Immature natural killer cell (primary cell): ENCODE measurements around the gene DOCK6. TPM values are rescaled to one million over a fixed set of nuclear protein-coding genes. Genes with fewer than 3 reads are reported as not detected.
A peak's percentile ranks its signal among the peaks of the same experiment; 100 is the strongest.

Experiments used
- DNase-seq, 3 donors: peaks; one replicate each; pipeline ENCODE4 v3.0.0; 2022; ENCODE audit warnings: mixed read lengths in 1 of 3
- H3K27ac Mint-ChIP-seq, 6 donors: one replicate each; pipeline ENCODE4 v1.8.0; 2020; ENCODE audit warnings: mixed read lengths in 6 of 6, mild to moderate bottlenecking in 5 of 6, inconsistent platforms in 4 of 6, moderate library complexity in 3 of 6
- H3K27me3 Mint-ChIP-seq, 3 donors: one replicate each; pipeline ENCODE4 v1.8.0; 2020 to 2021; ENCODE audit warnings: low read depth in 3 of 3, mild to moderate bottlenecking in 3 of 3, mixed read lengths in 3 of 3, moderate library complexity in 3 of 3, inconsistent platforms in 1 of 3
- H3K36me3 Mint-ChIP-seq, 3 donors: one replicate each; pipeline ENCODE4 v1.8.0; 2020; ENCODE audit warnings: mixed read lengths in 3 of 3, inconsistent platforms in 2 of 3, mild to moderate bottlenecking in 2 of 3
- H3K4me1 Mint-ChIP-seq, 2 donors: one replicate each; pipeline ENCODE4 v1.8.0; 2020; ENCODE audit warnings: inconsistent platforms in 2 of 2, mild to moderate bottlenecking in 2 of 2, mixed read lengths in 2 of 2, moderate library complexity in 1 of 2
- H3K4me3 Mint-ChIP-seq, 5 donors: one replicate each; pipeline ENCODE4 v1.8.0; 2020; ENCODE audit warnings: mild to moderate bottlenecking in 5 of 5, mixed read lengths in 5 of 5, inconsistent platforms in 3 of 5, moderate library complexity in 3 of 5
- H3K9me3 Mint-ChIP-seq, 6 donors: one replicate each; pipeline ENCODE4 v1.8.0; 2020; ENCODE audit warnings: mild to moderate bottlenecking in 6 of 6, mixed read lengths in 6 of 6, inconsistent platforms in 4 of 6, moderate library complexity in 3 of 6
- polyA plus RNA-seq, 3 donors: library from polyadenylated mRNA; unstranded; fragments of 300-500 nt; fragmentation: Illumina TruSeq; gene quantifications; one replicate each; pipeline ENCODE4 v1.2.3, GENCODE V29; 2021

DOCK6 gene
- polyA plus RNA-seq, 3 donors from 2014 or later, result not detected

- Mint-ChIP-seq H3K4me3 (no peak overlapping the region), H3K27me3 (peaks cover 3 to 4% (median 4%) of the 10 kb centered on the region in 3 donors), H3K9me3 (no peaks in the 10 kb centered on the region), H3K27ac (no peak overlapping the region), H3K4me1 (no peaks in the 10 kb centered on the region), H3K36me3 (no peaks in the 10 kb centered on the region)
- DNase-seq, result no peak
Measured at GRCh38 chr19:11214387-11214786, 47.9 kb downstream of the DOCK6 start.

GRCh38 chr19:11210656-11210928 is 51.7 kb downstream of the DOCK6 start:
- no peaks in the 10 kb centered on the region for H3K4me1 Mint-ChIP-seq
- H3K27me3 Mint-ChIP-seq, result peaks cover 3 to 9% (median 4%) of the 10 kb centered on the region in 3 donors
- DNase-seq, result no peak
- no peaks in the 10 kb centered on the region for H3K36me3 Mint-ChIP-seq
- H3K9me3 Mint-ChIP-seq, result no peaks in the 10 kb centered on the region
- peak overlapping the region in 3 of 6 donors; percentile 5 to 57 (median 42) for H3K27ac Mint-ChIP-seq
- no peak overlapping the region for H3K4me3 Mint-ChIP-seq

DNA sequence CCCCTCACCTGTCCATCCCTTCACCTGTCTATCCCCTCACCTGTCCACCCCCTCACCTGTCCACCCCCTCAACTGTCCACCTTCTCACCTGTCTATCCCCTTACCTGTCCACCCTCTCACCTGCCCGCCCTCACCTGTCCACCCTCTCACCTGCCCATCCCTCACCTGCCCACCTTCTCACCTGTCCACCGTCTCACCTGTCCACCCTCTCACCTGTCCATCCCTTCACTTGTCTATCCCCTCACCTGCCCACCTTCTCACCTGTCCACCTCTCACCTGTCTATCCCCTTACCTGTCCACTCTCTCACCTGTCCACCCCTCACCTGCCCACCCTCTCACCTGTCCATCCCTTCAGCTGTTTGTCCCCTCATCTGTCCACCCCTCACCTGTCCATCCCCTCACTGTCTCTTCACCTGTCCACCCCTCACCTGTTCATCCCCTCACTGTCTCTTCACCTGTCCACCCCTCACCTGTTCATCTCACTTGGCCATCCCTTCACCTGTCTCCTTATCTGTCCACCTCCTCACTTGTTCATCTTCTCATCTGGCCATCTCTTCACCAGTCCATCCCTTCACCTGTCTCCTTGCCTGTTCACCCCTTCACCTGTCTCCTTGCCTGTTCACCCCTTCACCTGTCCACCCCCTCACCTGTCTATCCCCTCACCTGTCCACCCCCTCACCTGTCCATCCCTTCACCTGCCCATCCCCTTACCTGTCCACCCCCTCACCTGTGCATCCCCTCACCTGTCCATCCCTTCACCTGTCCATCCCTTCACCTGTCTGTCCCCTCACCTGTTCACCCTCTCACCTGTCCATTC is 52.3 kb downstream of the DOCK6 start:
- Mint-ChIP-seq H3K27me3 (peaks cover 2 to 9% (median 4%) of the 10 kb centered on the region in 3 donors), H3K9me3 (no peaks in the 10 kb centered on the region), H3K4me3 (no peak overlapping the region), H3K36me3 (no peaks in the 10 kb centered on the region), H3K27ac (peak overlapping the region in 3 of 6 donors; percentile 42 to 67 (median 57)), H3K4me1 (no peaks in the 10 kb centered on the region)
- no peak for DNase-seq

- H3K4me1 Mint-ChIP-seq, result no peaks in the 10 kb centered on the region
- H3K27ac Mint-ChIP-seq, result no peak overlapping the region
- peaks cover 3 to 9% (median 4%) of the 10 kb centered on the region in 3 donors for H3K27me3 Mint-ChIP-seq
- no peak overlapping the region for H3K4me3 Mint-ChIP-seq
- no peak for DNase-seq
- no peaks in the 10 kb centered on the region for H3K9me3 Mint-ChIP-seq
- no peaks in the 10 kb centered on the region for H3K36me3 Mint-ChIP-seq
Measured at GRCh38 chr19:11208561-11209471, 53.5 kb downstream of the DOCK6 start.

- Mint-ChIP-seq H3K36me3 (no peaks in the 10 kb centered on the region), H3K27me3 (peaks cover 2 to 8% (median 5%) of the 10 kb centered on the region in 3 donors), H3K27ac (no peak overlapping the region), H3K4me3 (no peak overlapping the region), H3K4me1 (no peaks in the 10 kb centered on the region), H3K9me3 (no peaks in the 10 kb centered on the region)
- DNase-seq, result no peak
Measured at GRCh38 chr19:11205939-11206570, 56.3 kb downstream of the DOCK6 start.

DNA sequence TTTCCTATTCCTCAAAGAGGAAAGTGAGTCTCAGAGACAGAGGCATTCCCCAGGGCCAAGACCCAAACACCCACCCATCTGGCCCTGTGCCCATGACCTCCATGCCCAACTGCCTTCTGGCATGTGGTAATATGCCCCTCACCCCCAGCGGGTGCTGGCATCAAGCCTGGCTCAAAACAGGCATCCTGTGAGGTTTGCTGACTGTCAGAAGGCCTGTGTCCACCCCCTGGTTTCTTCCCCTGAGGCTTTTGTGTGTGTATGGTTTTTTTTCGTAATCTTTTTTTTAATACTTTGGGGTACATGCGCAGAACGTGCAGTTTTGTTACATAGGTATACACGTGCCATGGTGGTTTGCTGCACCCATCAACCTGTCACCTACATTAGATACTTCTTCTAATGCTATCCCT is 57.4 kb downstream of the DOCK6 start:
- Mint-ChIP-seq H3K4me1 (no peaks in the 10 kb centered on the region), H3K9me3 (no peaks in the 10 kb centered on the region), H3K36me3 (no peaks in the 10 kb centered on the region), H3K27ac (peak overlapping the region in 1 of 6 donors; percentile 62), H3K27me3 (peaks cover 0 to 8% (median 3%) of the 10 kb centered on the region in 3 donors), H3K4me3 (no peak overlapping the region)
- DNase-seq, result peak in 1 of 3 donors; percentile 16

- H3K27ac Mint-ChIP-seq, result no peak overlapping the region
- no peaks in the 10 kb centered on the region for H3K4me1 Mint-ChIP-seq
- no peaks in the 10 kb centered on the region for H3K36me3 Mint-ChIP-seq
Measured at GRCh38 chr19:11204076-11204602, 58.2 kb downstream of the DOCK6 start.

GRCh38 chr19:11203194-11204075 is 58.9 kb downstream of the DOCK6 start:
- H3K9me3 Mint-ChIP-seq, result no peaks in the 10 kb centered on the region
- peak overlapping the region in 1 of 6 donors; percentile 50 for H3K27ac Mint-ChIP-seq
- H3K4me1 Mint-ChIP-seq, result no peaks in the 10 kb centered on the region
- no peaks in the 10 kb centered on the region for H3K36me3 Mint-ChIP-seq
- peak; percentile 17 to 21 (median 19) for DNase-seq
- peaks cover 0 to 8% (median 3%) of the 10 kb centered on the region in 3 donors for H3K27me3 Mint-ChIP-seq
- no peak overlapping the region for H3K4me3 Mint-ChIP-seq

More at GRCh38 chr19:11204076-11204602, 58.2 kb downstream of the DOCK6 start:
- Mint-ChIP-seq H3K27me3 (peaks cover 0 to 8% (median 3%) of the 10 kb centered on the region in 3 donors), H3K9me3 (no peaks in the 10 kb centered on the region), H3K4me3 (no peak overlapping the region)
- no peak for DNase-seq

DNA sequence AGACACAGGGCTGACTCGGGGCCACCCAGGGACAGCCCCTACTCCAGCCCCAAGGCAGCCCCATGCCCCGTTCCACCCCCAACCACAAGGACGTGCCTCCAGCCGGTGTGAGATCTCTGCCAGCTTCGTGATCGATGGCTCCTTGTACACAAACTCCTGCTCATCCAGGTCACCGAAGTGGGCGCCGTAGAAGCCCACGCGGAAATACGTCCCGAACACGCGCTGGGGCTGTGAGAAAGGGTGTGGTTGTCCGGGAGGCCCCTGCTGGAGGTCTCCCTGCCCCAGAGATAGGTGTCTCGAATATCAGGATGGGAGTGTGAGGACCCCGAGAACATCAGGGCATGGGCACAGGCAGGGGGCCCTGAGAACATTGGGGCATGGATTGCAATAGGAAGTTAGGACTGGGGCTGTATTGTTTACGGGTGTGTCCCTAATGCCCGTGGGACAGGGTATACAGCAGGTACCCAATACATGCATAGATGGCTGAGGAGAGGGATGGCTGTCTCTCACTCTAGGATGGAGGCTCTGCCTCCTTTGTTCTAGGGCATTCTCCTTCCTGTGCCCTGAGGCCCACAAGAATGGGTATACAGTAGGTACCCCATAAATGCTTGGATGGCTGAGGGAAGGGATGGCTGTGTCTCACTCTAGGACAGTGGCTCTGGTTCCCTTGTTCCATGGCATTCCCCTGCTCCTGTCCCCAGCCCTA is 59.7 kb downstream of the DOCK6 start:
- DNase-seq, result no peak
- Mint-ChIP-seq H3K27me3 (peaks cover 0 to 7% (median 6%) of the 10 kb centered on the region in 3 donors), H3K4me3 (no peak overlapping the region), H3K27ac (no peak overlapping the region), H3K36me3 (no peaks in the 10 kb centered on the region), H3K9me3 (no peaks in the 10 kb centered on the region), H3K4me1 (peaks cover 1 to 6% of the 10 kb centered on the region in 2 donors)

DNA sequence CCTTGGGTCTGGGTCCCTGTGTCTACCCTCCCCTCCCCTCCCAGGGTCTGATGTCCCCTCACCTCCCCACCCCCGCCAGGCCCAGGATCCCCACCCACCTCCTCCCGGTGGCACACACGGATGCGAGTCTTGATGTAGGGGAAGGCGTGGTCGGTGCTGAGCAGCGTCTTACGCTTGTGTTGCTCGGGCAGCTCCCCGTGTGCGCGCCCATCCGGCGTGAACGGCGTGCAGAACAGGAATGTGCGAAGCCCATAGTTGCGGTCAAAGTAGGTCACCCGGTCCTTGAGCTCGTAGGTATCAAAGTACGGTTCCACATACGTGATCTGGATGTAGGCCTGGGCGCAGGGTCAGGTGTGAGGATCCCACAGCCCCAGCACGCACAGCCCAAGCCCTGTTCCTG is 60.5 kb downstream of the DOCK6 start:
- Mint-ChIP-seq H3K4me3 (no peak overlapping the region), H3K4me1 (peaks cover 4 to 6% of the 10 kb centered on the region in 2 donors), H3K36me3 (no peaks in the 10 kb centered on the region), H3K27me3 (peaks cover 0 to 6% (median 5%) of the 10 kb centered on the region in 3 donors), H3K9me3 (no peaks in the 10 kb centered on the region), H3K27ac (no peak overlapping the region)
- DNase-seq, result no peak

GRCh38 chr19:11200931-11201330 is 61.4 kb downstream of the DOCK6 start:
- H3K4me1 Mint-ChIP-seq, result peaks cover 6 to 9% of the 10 kb centered on the region in 2 donors
- H3K9me3 Mint-ChIP-seq, result no peaks in the 10 kb centered on the region
- no peaks in the 10 kb centered on the region for H3K36me3 Mint-ChIP-seq
- H3K27me3 Mint-ChIP-seq, result peaks cover 0 to 6% (median 5%) of the 10 kb centered on the region in 3 donors
- DNase-seq, result no peak
- no peak overlapping the region for H3K4me3 Mint-ChIP-seq
- H3K27ac Mint-ChIP-seq, result no peak overlapping the region

DNA sequence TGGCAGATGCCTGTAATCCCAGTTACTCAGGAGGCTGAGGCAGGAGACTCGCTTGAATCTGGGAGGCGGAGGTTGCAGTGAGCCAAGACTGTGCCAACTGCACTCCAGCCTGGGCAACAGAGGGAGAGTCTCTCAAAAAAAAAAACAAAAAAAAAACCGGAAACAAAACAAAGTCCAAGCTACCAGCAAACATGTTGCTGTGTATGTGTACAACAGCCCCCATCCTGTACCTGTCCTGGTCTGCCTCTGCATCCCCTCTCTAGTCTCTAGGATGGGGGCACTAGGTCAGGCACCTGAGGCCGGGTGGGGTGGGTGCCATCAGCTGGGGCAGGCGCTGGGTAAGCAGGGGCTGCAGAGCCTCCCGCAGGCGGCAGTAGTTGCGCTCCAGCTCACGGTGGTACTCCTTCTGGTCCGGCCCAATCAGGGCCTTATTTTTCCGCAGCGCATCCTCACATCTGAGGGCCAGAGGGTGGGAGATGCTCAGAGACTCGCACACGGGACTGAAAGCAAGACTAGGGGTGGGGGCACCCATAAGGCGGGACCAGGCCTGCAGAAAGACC is 62.2 kb downstream of the DOCK6 start:
- no peak overlapping the region for H3K4me3 Mint-ChIP-seq
- no peaks in the 10 kb centered on the region for H3K36me3 Mint-ChIP-seq
- H3K4me1 Mint-ChIP-seq, result peaks cover 6 to 9% of the 10 kb centered on the region in 2 donors
- H3K27me3 Mint-ChIP-seq, result peaks cover 0 to 6% (median 2%) of the 10 kb centered on the region in 3 donors
- no peaks in the 10 kb centered on the region for H3K9me3 Mint-ChIP-seq
- DNase-seq, result no peak
- no peak overlapping the region for H3K27ac Mint-ChIP-seq
